ENCODE results near the gene PAIP2B. TPM values are rescaled to one million over a fixed set of nuclear protein-coding genes. Genes with fewer than 3 reads are reported as not detected.

The PAIP2B gene
- polyA plus RNA-seq, 1 of the 3 experiments (the other 2 are of a cell fraction) = 0.20 TPM

GRCh38 chr2:71243634-71244301 is 16.9 kb upstream of the PAIP2B start:
- WGBS (ENCODE audit: low lambda C conversion rate) = 0% methylated on average over 1 of the region's 1 CpG
- TF ChIP-seq NFIC (IDR thresholded peaks at IDR 0.05; ENCODE audit: borderline replicate concordance) (no peak), GATA2 (CRISPR knock-in tag; IDR thresholded peaks at IDR 0.05) (no peak), CHD2 (IDR thresholded peaks at IDR 0.05; ENCODE audit: low read length, partially characterized antibody) (peak; percentile 37), RCOR1 (IDR thresholded peaks at IDR 0.05; ENCODE audit: low read length) (0 out of 2 replicates have a peak, but pooled peaks have one; percentile 41), JUND (IDR thresholded peaks at IDR 0.05) (no peak), RFX5 (IDR thresholded peaks at IDR 0.05; ENCODE audit: low read length) (no peak), RXRA (IDR thresholded peaks at IDR 0.05; ENCODE audit: borderline replicate concordance, low read depth) (no peak)
- TF ChIP-seq, protein P1, sequence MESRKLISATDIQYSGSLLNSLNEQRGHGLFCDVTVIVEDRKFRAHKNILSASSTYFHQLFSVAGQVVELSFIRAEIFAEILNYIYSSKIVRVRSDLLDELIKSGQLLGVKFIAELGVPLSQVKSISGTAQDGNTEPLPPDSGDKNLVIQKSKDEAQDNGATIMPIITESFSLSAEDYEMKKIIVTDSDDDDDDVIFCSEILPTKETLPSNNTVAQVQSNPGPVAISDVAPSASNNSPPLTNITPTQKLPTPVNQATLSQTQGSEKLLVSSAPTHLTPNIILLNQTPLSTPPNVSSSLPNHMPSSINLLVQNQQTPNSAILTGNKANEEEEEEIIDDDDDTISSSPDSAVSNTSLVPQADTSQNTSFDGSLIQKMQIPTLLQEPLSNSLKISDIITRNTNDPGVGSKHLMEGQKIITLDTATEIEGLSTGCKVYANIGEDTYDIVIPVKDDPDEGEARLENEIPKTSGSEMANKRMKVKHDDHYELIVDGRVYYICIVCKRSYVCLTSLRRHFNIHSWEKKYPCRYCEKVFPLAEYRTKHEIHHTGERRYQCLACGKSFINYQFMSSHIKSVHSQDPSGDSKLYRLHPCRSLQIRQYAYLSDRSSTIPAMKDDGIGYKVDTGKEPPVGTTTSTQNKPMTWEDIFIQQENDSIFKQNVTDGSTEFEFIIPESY (IDR thresholded peaks at IDR 0.05; ENCODE audit: borderline replicate concordance, low read depth) = no peak
- Histone ChIP-seq H3K4me2 (no peak overlapping the region), H4K20me1 (ENCODE audit: insufficient read depth) (no peaks in the 10 kb centered on the region), H3K36me3 (replicated peaks in 1 of 2; ENCODE audit: control insufficient read depth in 1 of 2, insufficient read depth in 2 of 2, low read length in 1 of 2) (no peaks in the 10 kb centered on the region), H3K9me2 (no peaks in the 10 kb centered on the region), H3K4me1 (ENCODE audit: control insufficient read depth in 1 of 2, insufficient read depth in 2 of 2, low read depth in 1 of 2, low read length in 1 of 2) (peaks cover 0 to 5% of the 10 kb centered on the region in 2 experiments; a peak in 2 of 4 replicates), H3K27ac (ENCODE audit: low read depth in 2 of 2, low read length in 1 of 2) (no peak overlapping the region), H3K79me2 (ENCODE audit: insufficient read depth) (no peaks in the 10 kb centered on the region), H2AFZ (ENCODE audit: low read depth) (no peak overlapping the region), H3F3A (replicated peaks; ENCODE audit: insufficient read depth) (no peaks in the 10 kb centered on the region), H3K4me3 (ENCODE audit: low read depth in 2 of 2, low read length in 1 of 2) (no peak overlapping the region), H3K27me3 (ENCODE audit: insufficient read depth) (no peaks in the 10 kb centered on the region; the same call in 1 of the 2 replicates), H3K9me3 (no peaks in the 10 kb centered on the region), H3K9ac (no peak overlapping the region)
- DNase-seq = peak; percentile 50
- POLR2A ChIA-PET = no interaction called here
- CTCF ChIA-PET = interaction anchor here (0.9 to 3.2 kb wide), 7 partner anchors 9 to 131 kb away, joined by 3 to 11 read pairs (median 5); partner anchors contain the start of gene PAIP2B

DNA sequence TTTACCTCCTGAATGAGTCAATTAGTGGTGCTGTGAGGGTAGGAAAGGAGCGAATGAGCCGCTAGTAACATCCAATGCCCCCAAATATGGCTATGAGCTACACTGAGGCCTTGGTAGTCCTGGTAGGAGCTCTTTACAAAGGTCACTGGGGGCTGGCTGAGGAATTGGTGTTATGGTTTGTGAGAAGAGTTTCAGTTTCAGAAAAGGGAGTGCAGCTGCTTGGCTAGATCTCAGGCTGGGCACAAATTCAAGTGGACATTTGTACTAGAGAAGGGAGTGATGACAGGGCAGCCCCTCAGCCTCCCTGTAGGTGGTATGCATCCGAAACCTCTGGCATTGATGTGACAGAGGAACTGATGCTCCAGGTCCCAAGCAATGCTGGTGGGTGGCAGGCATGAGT is 13.9 kb upstream of the PAIP2B start:
- no peak overlapping the region for H3K27ac ChIP-seq (ENCODE audit: low read depth in 2 of 2, low read length in 1 of 2)
- H3K79me2 ChIP-seq (ENCODE audit: insufficient read depth) = no peaks in the 10 kb centered on the region
- POLR2A ChIA-PET = no interaction called here
- no peaks in the 10 kb centered on the region for H4K20me1 ChIP-seq (ENCODE audit: insufficient read depth)
- CTCF ChIA-PET = interaction anchor here (0.6 to 1.1 kb wide), 4 partner anchors 9 to 228 kb away, joined by 3 to 4 read pairs (median 3); no protein-coding TSS in a partner anchor
- no peaks in the 10 kb centered on the region; the same call in 1 of the 2 replicates for H3K27me3 ChIP-seq (ENCODE audit: insufficient read depth)
- H3K4me3 ChIP-seq (ENCODE audit: low read depth in 2 of 2, low read length in 1 of 2) = no peak overlapping the region
- no peaks in the 10 kb centered on the region for H3K36me3 ChIP-seq (replicated peaks in 1 of 2; ENCODE audit: control insufficient read depth in 1 of 2, insufficient read depth in 2 of 2, low read length in 1 of 2)
- peaks cover 0 to 5% of the 10 kb centered on the region in 2 experiments; a peak in 2 of 4 replicates for H3K4me1 ChIP-seq (ENCODE audit: control insufficient read depth in 1 of 2, insufficient read depth in 2 of 2, low read depth in 1 of 2, low read length in 1 of 2)
- no peaks in the 10 kb centered on the region for H3K9me2 ChIP-seq
- 57% methylated on average over 3 of the region's 3 CpGs for WGBS (ENCODE audit: low lambda C conversion rate)
- H3K9me3 ChIP-seq = no peaks in the 10 kb centered on the region
- no peak overlapping the region for H2AFZ ChIP-seq (ENCODE audit: low read depth)
- H3F3A ChIP-seq (replicated peaks; ENCODE audit: insufficient read depth) = no peaks in the 10 kb centered on the region
- DNase-seq = no peak
- no peak overlapping the region for H3K4me2 ChIP-seq
- no peak for TF ChIP-seq PBX3 (IDR thresholded peaks at IDR 0.05)
- TF ChIP-seq, protein P2, sequence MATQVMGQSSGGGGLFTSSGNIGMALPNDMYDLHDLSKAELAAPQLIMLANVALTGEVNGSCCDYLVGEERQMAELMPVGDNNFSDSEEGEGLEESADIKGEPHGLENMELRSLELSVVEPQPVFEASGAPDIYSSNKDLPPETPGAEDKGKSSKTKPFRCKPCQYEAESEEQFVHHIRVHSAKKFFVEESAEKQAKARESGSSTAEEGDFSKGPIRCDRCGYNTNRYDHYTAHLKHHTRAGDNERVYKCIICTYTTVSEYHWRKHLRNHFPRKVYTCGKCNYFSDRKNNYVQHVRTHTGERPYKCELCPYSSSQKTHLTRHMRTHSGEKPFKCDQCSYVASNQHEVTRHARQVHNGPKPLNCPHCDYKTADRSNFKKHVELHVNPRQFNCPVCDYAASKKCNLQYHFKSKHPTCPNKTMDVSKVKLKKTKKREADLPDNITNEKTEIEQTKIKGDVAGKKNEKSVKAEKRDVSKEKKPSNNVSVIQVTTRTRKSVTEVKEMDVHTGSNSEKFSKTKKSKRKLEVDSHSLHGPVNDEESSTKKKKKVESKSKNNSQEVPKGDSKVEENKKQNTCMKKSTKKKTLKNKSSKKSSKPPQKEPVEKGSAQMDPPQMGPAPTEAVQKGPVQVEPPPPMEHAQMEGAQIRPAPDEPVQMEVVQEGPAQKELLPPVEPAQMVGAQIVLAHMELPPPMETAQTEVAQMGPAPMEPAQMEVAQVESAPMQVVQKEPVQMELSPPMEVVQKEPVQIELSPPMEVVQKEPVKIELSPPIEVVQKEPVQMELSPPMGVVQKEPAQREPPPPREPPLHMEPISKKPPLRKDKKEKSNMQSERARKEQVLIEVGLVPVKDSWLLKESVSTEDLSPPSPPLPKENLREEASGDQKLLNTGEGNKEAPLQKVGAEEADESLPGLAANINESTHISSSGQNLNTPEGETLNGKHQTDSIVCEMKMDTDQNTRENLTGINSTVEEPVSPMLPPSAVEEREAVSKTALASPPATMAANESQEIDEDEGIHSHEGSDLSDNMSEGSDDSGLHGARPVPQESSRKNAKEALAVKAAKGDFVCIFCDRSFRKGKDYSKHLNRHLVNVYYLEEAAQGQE (IDR thresholded peaks at IDR 0.05; ENCODE audit: low read depth, low read length) = no peak
- TF ChIP-seq POLR2AphosphoS5 (IDR thresholded peaks at IDR 0.05; ENCODE audit: low read depth, low read length) = no peak
- TF ChIP-seq GABPA (IDR thresholded peaks at IDR 0.05; ENCODE audit: low read depth) = no peak
- H3K9ac ChIP-seq = no peak overlapping the region
